K562 (cell line): ENCODE measurements around the gene GALNS. TPM values are rescaled to one million over a fixed set of nuclear protein-coding genes. Genes with fewer than 3 reads are reported as not detected.

ENCODE experiments used
- BMI1 ChIP-seq: fragments of 150-350 bp; IDR thresholded peaks from 2 replicates; pipeline ENCODE4 v1.6.1; 2014; ENCODE audit warnings: low read length
- CBX5 ChIP-seq: IDR thresholded peaks from 2 replicates; pipeline ENCODE4 v1.6.1; 2014; ENCODE audit warnings: low read depth, borderline replicate concordance
- EHMT2 ChIP-seq: fragments of 450-650 bp; IDR thresholded peaks from 2 replicates; pipeline ENCODE4 v1.6.1; 2018; ENCODE audit warnings: antibody characterized with exemption
- EWSR1 ChIP-seq: fragments of 450-650 bp; IDR thresholded peaks from 2 replicates; pipeline ENCODE4 v1.6.1; 2018; ENCODE audit warnings: borderline replicate concordance, mild to moderate bottlenecking, low read depth, moderate library complexity; ENCODE audit not compliant: partially characterized antibody
- HNRNPLL ChIP-seq: fragments of 200-400 bp; formaldehyde crosslinking; IDR thresholded peaks from 2 replicates; pipeline ENCODE4 v1.6.1; 2017; ENCODE audit warnings: low read length, low read depth, mild to moderate bottlenecking; ENCODE audit not compliant: poor library complexity, severe bottlenecking
- NR2C1 ChIP-seq, 2 experiments: fragments of 450-650 bp; IDR thresholded peaks; 2 replicates each; pipeline ENCODE4 v1.6.1; 2017; ENCODE audit warnings: mild to moderate bottlenecking in 2 of 2, antibody characterized with exemption in 1 of 2, inconsistent platforms in 1 of 2, missing compliant biosample characterization in 1 of 2, missing genetic modification characterization in 1 of 2
- OTX1 ChIP-seq: fragments of 450-650 bp; formaldehyde crosslinking; IDR thresholded peaks from 2 replicates; pipeline ENCODE4 v1.4.0; 2022; ENCODE audit warnings: mild to moderate bottlenecking
- PKNOX1 ChIP-seq: fragments of 450-650 bp; IDR thresholded peaks from 2 replicates; pipeline ENCODE4 v1.6.1; 2016
- SAP30 ChIP-seq: fragments of 200-600 bp; sonication (generic); IDR thresholded peaks from 2 replicates; pipeline ENCODE4 v1.6.1; 2012; ENCODE audit warnings: borderline replicate concordance, low read depth, mild to moderate bottlenecking, moderate library complexity, low read length, control low read depth, inconsistent platforms; ENCODE audit not compliant: insufficient read depth, poor library complexity, severe bottlenecking
- SFPQ ChIP-seq: fragments of 200-400 bp; formaldehyde crosslinking; IDR thresholded peaks from 2 replicates; pipeline ENCODE4 v1.6.1; 2017; ENCODE audit warnings: mild to moderate bottlenecking, low read depth, low read length, moderate library complexity
- SOX6 ChIP-seq: fragments of 450-650 bp; IDR thresholded peaks from 2 replicates; pipeline ENCODE4 v1.6.1; 2014; ENCODE audit warnings: mild to moderate bottlenecking
- TBL1XR1 ChIP-seq, 2 experiments: IDR thresholded peaks; 2 replicates each; pipeline ENCODE4 v1.6.1; 2012; ENCODE audit warnings: improper control_type of control experiment in 2 of 2, low read length in 2 of 2, mild to moderate bottlenecking in 1 of 2
- U2AF2 ChIP-seq: fragments of 200-400 bp; formaldehyde crosslinking; optimal IDR thresholded peaks from 2 replicates; pipeline ENCODE3; 2017; ENCODE audit warnings: low read depth, mild to moderate bottlenecking, low read length
- USF2 ChIP-seq: sonication (generic); formaldehyde crosslinking; IDR thresholded peaks from 2 replicates; pipeline ENCODE4 v1.5.0; 2020; ENCODE audit warnings: missing genetic modification reagents
- ZBTB1 ChIP-seq: sonication (generic); formaldehyde crosslinking; IDR thresholded peaks from 2 replicates; pipeline ENCODE4 v1.8.1; 2023; ENCODE audit warnings: missing genetic modification reagents, low read depth, mild to moderate bottlenecking, borderline replicate concordance
- ZBTB5 ChIP-seq: fragments of 450-650 bp; IDR thresholded peaks from 2 replicates; pipeline ENCODE4 v1.6.1; 2017; ENCODE audit warnings: antibody characterized with exemption
- ZC3H4 ChIP-seq: sonication (generic); formaldehyde crosslinking; IDR thresholded peaks from 2 replicates; pipeline ENCODE4 v1.9.0; 2021; ENCODE audit warnings: missing genetic modification reagents, borderline replicate concordance
- ZNF586 ChIP-seq: fragments of 450-650 bp; formaldehyde crosslinking; conservative IDR thresholded peaks from 2 replicates; pipeline ENCODE4 v1.4.0; 2020; ENCODE audit warnings: mild to moderate bottlenecking, moderate library complexity
- ZNF592 ChIP-seq: fragments of 450-650 bp; IDR thresholded peaks from 2 replicates; pipeline ENCODE4 v1.6.1; 2017; ENCODE audit warnings: antibody characterized with exemption, mild to moderate bottlenecking
- polyA plus RNA-seq, 8 experiments: library from polyadenylated mRNA; depleted of rRNA in 4 of 8; stranded (reverse) in 5 of 8; unstranded in 3 of 8; fragments of >200 nt; fragmentation: Nextera tagmentation in 2 of 8; fragmentation: Illumina TruSeq in 1 of 8; extraction: Ambion mirVana in 2 of 8; extraction: Trizol in 1 of 8; gene quantifications; 2 replicates each; pipeline versions ENCODE4 v1.2.1 to v1.2.3, GENCODE V29; 2011 to 2014; ENCODE audit warnings: inconsistent platforms in 1 of 8, missing spikeins in 1 of 8
- total RNA-seq, 7 experiments: library from RNA; depleted of rRNA in 6 of 7; stranded (reverse); fragments of >200 nt in 6 of 7; fragmentation: Illumina TruSeq in 2 of 7; extraction: Trizol in 2 of 7; gene quantifications; 2 replicates each; pipeline versions ENCODE4 v1.2.1 to v1.2.3, GENCODE V29; 2011 to 2021; ENCODE audit warnings: low replicate concordance in 1 of 7

The GALNS gene
- total and polyA plus RNA-seq, 9 of the 15 experiments (the other 6 are each of a cell fraction or from before 2014, with no cell fraction given) = 0.38 to 13.2 (median 4.3) TPM

- TF ChIP-seq SAP30 = no peak
- TF ChIP-seq OTX1 (CRISPR knock-in tag) = no peak
- TF ChIP-seq HNRNPLL = no peak
- no peak for TF ChIP-seq ZNF586
- TF ChIP-seq BMI1 = no peak
- no peak for TF ChIP-seq EWSR1
- no peak for TF ChIP-seq TBL1XR1 (IDR thresholded peaks at IDR 0.05; ENCODE audit: low read length in 2 of 2)
- no peak for TF ChIP-seq PKNOX1
- no peak for TF ChIP-seq U2AF2
- no peak for TF ChIP-seq NR2C1 (IDR thresholded peaks at IDR 0.05)
- 0 out of 2 replicates have a peak, but pooled peaks have one; percentile 12 for TF ChIP-seq NR2C1 (tag; IDR thresholded peaks at IDR 0.05)
- TF ChIP-seq EHMT2 = no peak
- TF ChIP-seq USF2 (CRISPR knock-in tag) = no peak
- no peak for TF ChIP-seq ZC3H4 (CRISPR knock-in tag)
- no peak for TF ChIP-seq ZBTB5
- TF ChIP-seq CBX5 = no peak
- TF ChIP-seq SOX6 = no peak
- TF ChIP-seq SFPQ = no peak
- 0 out of 2 replicates have a peak, but pooled peaks have one; percentile 55 for TF ChIP-seq ZNF592
- TF ChIP-seq ZBTB1 (CRISPR knock-in tag) = no peak
Observed at GRCh38 chr16:88871349-88871702, 14.6 kb upstream of the GALNS start (continued).
